Esophagus squamous epithelium (tissue), 4 donors: ENCODE data around the gene SASH3.

Source experiments
- CTCF ChIP-seq, 6 experiments: fragments of 450-650 bp in 4 of 6; fragments of 200-600 bp in 2 of 6; sonication (generic) in 2 of 6; IDR thresholded peaks; one replicate each; pipeline ENCODE4 v1.5.1; 2016 to 2019; ENCODE audit warnings: antibody characterized with exemption in 6 of 6, mild to moderate bottlenecking in 4 of 6, moderate library complexity in 4 of 6
- POLR2A ChIP-seq, 4 donors: fragments of 450-650 bp; IDR thresholded peaks; one replicate each; pipeline ENCODE4 v1.6.1; 2017; ENCODE audit warnings: antibody characterized with exemption in 4 of 4, mild to moderate bottlenecking in 4 of 4, moderate library complexity in 3 of 4

DNA sequence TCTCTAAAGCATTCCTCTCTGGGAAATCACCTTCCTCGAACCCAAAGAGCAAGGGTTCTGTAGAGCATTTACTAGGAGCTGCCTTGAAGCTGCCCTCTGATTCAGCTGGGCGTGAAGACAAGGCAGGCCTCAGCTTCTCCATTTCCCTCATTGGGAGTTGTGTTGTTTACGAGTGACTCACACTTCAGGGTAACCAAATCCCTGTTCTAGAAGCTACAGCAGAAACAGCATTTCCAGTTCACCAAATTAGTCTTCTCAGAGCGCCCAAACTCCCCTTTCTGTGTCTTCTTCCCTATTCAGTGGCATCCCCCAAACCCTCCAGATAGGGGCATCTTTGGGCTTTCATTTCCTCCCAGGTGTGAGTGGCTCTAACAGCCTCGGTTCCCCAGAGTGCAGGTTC, 41.8 kb upstream of the SASH3 start:
- TF ChIP-seq CTCF (IDR thresholded peaks at IDR 0.05) = no peak
- TF ChIP-seq POLR2A (IDR thresholded peaks at IDR 0.05) = no peak
